VCaP (cell line): Measurements from ENCODE around the gene TDRD15.

Experiments used
- H3K27ac ChIP-seq: fragments of 450-650 bp; 2 replicates; pipeline ENCODE4 v1.5.1; 2017
- CTCF ChIP-seq: fragments of 450-650 bp; conservative IDR thresholded peaks from 2 replicates; pipeline ENCODE4 v1.5.1; 2017; ENCODE audit warnings: mild to moderate bottlenecking, moderate library complexity

TDRD15 gene

GRCh38 chr2:21165350-21165749, 41.6 kb downstream of the TDRD15 start:
- TF ChIP-seq CTCF: peak; percentile 71
- H3K27ac ChIP-seq: no peak overlapping the region

- H3K27ac ChIP-seq: peak overlapping the region; percentile 31; the same call in 1 of the 2 replicates
- TF ChIP-seq CTCF: peak; percentile 72
Observed at GRCh38 chr2:21175895-21176646, 52.3 kb downstream of the TDRD15 start.

- TF ChIP-seq CTCF: no peak
- no peak overlapping the region for H3K27ac ChIP-seq
Observed at GRCh38 chr2:21181957-21182356, 58.2 kb downstream of the TDRD15 start.

GRCh38 chr2:21183306-21183705, 59.5 kb downstream of the TDRD15 start:
- TF ChIP-seq CTCF: no peak
- H3K27ac ChIP-seq: no peak overlapping the region

- TF ChIP-seq CTCF: no peak
- no peak overlapping the region for H3K27ac ChIP-seq
Observed at GRCh38 chr2:21183726-21184125, 60.0 kb downstream of the TDRD15 start.

- no peak for TF ChIP-seq CTCF
- H3K27ac ChIP-seq: no peak overlapping the region
Observed at GRCh38 chr2:21191535-21191934, 67.8 kb downstream of the TDRD15 start.
